Neural cell (in vitro differentiated cells): ENCODE results near the gene BABAM2. TPM values are rescaled to one million over a fixed set of nuclear protein-coding genes. Genes with fewer than 3 reads are reported as not detected.

Experiments
- H2AFZ ChIP-seq: fragments of 200-600, 300-800 bp; sonication (generic), shearing (Covaris generic); 2 replicates; pipeline ENCODE4 v1.6.0; 2014; ENCODE audit warnings: low read depth, mild to moderate bottlenecking, antibody characterized with exemption, low read length, moderate library complexity
- H3F3A ChIP-seq: fragments of 200-600 bp; shearing (Covaris generic); 2 replicates; pipeline ENCODE4 v1.6.1; 2016; ENCODE audit warnings: mild to moderate bottlenecking, moderate library complexity, mixed read lengths, antibody characterized with exemption, low read length; ENCODE audit not compliant: insufficient read depth, poor library complexity, severe bottlenecking
- H3K27ac ChIP-seq: fragments of 200-600, 300-800 bp; sonication (generic), shearing (Covaris generic); 2 replicates; pipeline ENCODE4 v1.5.1; 2014; ENCODE audit warnings: mild to moderate bottlenecking, low read length, moderate library complexity
- H3K27me3 ChIP-seq: fragments of 300-800, 200-600 bp; sonication (generic), shearing (Covaris generic); 2 replicates; pipeline ENCODE4 v1.6.0; 2014; ENCODE audit warnings: mild to moderate bottlenecking, low read depth, low read length, moderate library complexity; ENCODE audit not compliant: insufficient read depth
- H3K36me3 ChIP-seq: fragments of 300-800, 200-600 bp; sonication (generic), shearing (Covaris generic); 2 replicates; pipeline ENCODE4 v1.5.1; 2014; ENCODE audit warnings: mild to moderate bottlenecking, antibody characterized with exemption, low read length, moderate library complexity; ENCODE audit not compliant: insufficient read depth
- H3K4me2 ChIP-seq: fragments of 300-800, 200-600 bp; sonication (generic), shearing (Covaris generic); 2 replicates; pipeline ENCODE4 v1.6.0; 2014; ENCODE audit warnings: mild to moderate bottlenecking, low read length
- H3K4me3 ChIP-seq: fragments of 300-800, 200-600 bp; sonication (generic), shearing (Covaris generic); 2 replicates; pipeline ENCODE4 v1.5.1; 2014; ENCODE audit warnings: mild to moderate bottlenecking, low read length, moderate library complexity
- H3K79me2 ChIP-seq: fragments of 200-600 bp; shearing (Covaris generic); replicated peaks from 2 replicates; pipeline ENCODE4 v1.6.0; 2014; ENCODE audit warnings: mild to moderate bottlenecking, low read length, moderate library complexity; ENCODE audit not compliant: insufficient read depth
- H3K9ac ChIP-seq: fragments of 300-800, 200-600 bp; sonication (generic), shearing (Covaris generic); 2 replicates; pipeline ENCODE4 v1.6.1; 2016; ENCODE audit warnings: mild to moderate bottlenecking, low read length, mixed read lengths
- H3K9me2 ChIP-seq: fragments of 200-600 bp; shearing (Covaris generic); 2 replicates; pipeline ENCODE4 v1.6.1; 2016; ENCODE audit warnings: mild to moderate bottlenecking, low read length, mixed read lengths; ENCODE audit not compliant: insufficient read depth
- H3K9me3 ChIP-seq: fragments of 200-600, 300-800 bp; sonication (generic), shearing (Covaris generic); 2 replicates; pipeline ENCODE4 v1.6.1; 2016; ENCODE audit warnings: mild to moderate bottlenecking, mixed run types, low read length, moderate library complexity, mixed read lengths
- H4K20me1 ChIP-seq: fragments of 200-600 bp; shearing (Covaris generic); 2 replicates; pipeline ENCODE4 v1.6.1; 2016; ENCODE audit warnings: mild to moderate bottlenecking, mixed run types; ENCODE audit not compliant: insufficient read depth
- EP300 ChIP-seq: fragments of 450-650 bp; conservative IDR thresholded peaks from 2 replicates; pipeline ENCODE4 v1.6.1; 2014; ENCODE audit warnings: antibody characterized with exemption, mild to moderate bottlenecking, moderate library complexity; ENCODE audit not compliant: poor library complexity, severe bottlenecking
- EZH2 ChIP-seq: fragments of 200-600, 300-800 bp; shearing (Covaris generic), sonication (generic); IDR thresholded peaks from 2 replicates; pipeline ENCODE4 v1.6.1; 2014; ENCODE audit warnings: antibody characterized with exemption, low read length, borderline replicate concordance, mild to moderate bottlenecking; ENCODE audit not compliant: insufficient read depth, poor library complexity, severe bottlenecking
- MXI1 ChIP-seq: fragments of 450-650 bp; conservative IDR thresholded peaks from 2 replicates; pipeline ENCODE4 v1.6.1; 2014; ENCODE audit warnings: antibody characterized with exemption, mild to moderate bottlenecking; ENCODE audit not compliant: poor library complexity, severe bottlenecking
- POLR2AphosphoS5 ChIP-seq: IDR thresholded peaks from 2 replicates; pipeline ENCODE4 v1.6.1; 2012
- RAD21 ChIP-seq: fragments of 450-650 bp; conservative IDR thresholded peaks from 2 replicates; pipeline ENCODE4 v1.6.1; 2014; ENCODE audit warnings: antibody characterized with exemption, mild to moderate bottlenecking, moderate library complexity
- SMC3 ChIP-seq: fragments of 450-650 bp; conservative IDR thresholded peaks from 2 replicates; pipeline ENCODE4 v1.6.1; 2014; ENCODE audit warnings: antibody characterized with exemption, mild to moderate bottlenecking, moderate library complexity; ENCODE audit not compliant: poor library complexity
- TAF1 ChIP-seq: IDR thresholded peaks from 2 replicates; pipeline ENCODE4 v1.6.1; 2012; ENCODE audit warnings: low read depth
- polyA plus RNA-seq: library from polyadenylated mRNA; depleted of rRNA; stranded (reverse); fragments of >200 nt; gene quantifications from 2 replicates; pipeline ENCODE4 v1.2.3, GENCODE V29; 2014
- TF ChIP-seq, protein P1 (sequence below): fragments of 450-650 bp; IDR thresholded peaks from 2 replicates; pipeline ENCODE4 v1.5.1; 2014; ENCODE audit warnings: antibody characterized with exemption, mild to moderate bottlenecking, moderate library complexity; ENCODE audit not compliant: poor library complexity, severe bottlenecking
- TF ChIP-seq, protein P2 (sequence below): IDR thresholded peaks from 2 replicates; pipeline ENCODE4 v1.6.1; 2012; ENCODE audit warnings: borderline replicate concordance

BABAM2 gene
- polyA plus RNA-seq, 1 donor from 2014 or later, result 15.3 TPM

GRCh38 chr2:27946530-27947060, 56.1 kb downstream of the BABAM2 start:
- no peak overlapping the region for H3K4me3 ChIP-seq
- no peaks in the 10 kb centered on the region for H3F3A ChIP-seq
- no peak overlapping the region for H2AFZ ChIP-seq
- no peaks in the 10 kb centered on the region for H3K79me2 ChIP-seq
- H3K27me3 ChIP-seq, result no peaks in the 10 kb centered on the region
- H3K9ac ChIP-seq, result no peak overlapping the region
- no peaks in the 10 kb centered on the region for H4K20me1 ChIP-seq
- no peak overlapping the region for H3K4me2 ChIP-seq
- H3K9me3 ChIP-seq, result no peaks in the 10 kb centered on the region
- H3K9me2 ChIP-seq, result no peaks in the 10 kb centered on the region
- H3K27ac ChIP-seq, result no peak overlapping the region
- TF ChIP-seq MXI1, result no peak
- TF ChIP-seq TAF1, result no peak
- TF ChIP-seq POLR2AphosphoS5, result no peak
- TF ChIP-seq, protein P1, sequence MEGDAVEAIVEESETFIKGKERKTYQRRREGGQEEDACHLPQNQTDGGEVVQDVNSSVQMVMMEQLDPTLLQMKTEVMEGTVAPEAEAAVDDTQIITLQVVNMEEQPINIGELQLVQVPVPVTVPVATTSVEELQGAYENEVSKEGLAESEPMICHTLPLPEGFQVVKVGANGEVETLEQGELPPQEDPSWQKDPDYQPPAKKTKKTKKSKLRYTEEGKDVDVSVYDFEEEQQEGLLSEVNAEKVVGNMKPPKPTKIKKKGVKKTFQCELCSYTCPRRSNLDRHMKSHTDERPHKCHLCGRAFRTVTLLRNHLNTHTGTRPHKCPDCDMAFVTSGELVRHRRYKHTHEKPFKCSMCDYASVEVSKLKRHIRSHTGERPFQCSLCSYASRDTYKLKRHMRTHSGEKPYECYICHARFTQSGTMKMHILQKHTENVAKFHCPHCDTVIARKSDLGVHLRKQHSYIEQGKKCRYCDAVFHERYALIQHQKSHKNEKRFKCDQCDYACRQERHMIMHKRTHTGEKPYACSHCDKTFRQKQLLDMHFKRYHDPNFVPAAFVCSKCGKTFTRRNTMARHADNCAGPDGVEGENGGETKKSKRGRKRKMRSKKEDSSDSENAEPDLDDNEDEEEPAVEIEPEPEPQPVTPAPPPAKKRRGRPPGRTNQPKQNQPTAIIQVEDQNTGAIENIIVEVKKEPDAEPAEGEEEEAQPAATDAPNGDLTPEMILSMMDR, result no peak
- TF ChIP-seq, protein P2, sequence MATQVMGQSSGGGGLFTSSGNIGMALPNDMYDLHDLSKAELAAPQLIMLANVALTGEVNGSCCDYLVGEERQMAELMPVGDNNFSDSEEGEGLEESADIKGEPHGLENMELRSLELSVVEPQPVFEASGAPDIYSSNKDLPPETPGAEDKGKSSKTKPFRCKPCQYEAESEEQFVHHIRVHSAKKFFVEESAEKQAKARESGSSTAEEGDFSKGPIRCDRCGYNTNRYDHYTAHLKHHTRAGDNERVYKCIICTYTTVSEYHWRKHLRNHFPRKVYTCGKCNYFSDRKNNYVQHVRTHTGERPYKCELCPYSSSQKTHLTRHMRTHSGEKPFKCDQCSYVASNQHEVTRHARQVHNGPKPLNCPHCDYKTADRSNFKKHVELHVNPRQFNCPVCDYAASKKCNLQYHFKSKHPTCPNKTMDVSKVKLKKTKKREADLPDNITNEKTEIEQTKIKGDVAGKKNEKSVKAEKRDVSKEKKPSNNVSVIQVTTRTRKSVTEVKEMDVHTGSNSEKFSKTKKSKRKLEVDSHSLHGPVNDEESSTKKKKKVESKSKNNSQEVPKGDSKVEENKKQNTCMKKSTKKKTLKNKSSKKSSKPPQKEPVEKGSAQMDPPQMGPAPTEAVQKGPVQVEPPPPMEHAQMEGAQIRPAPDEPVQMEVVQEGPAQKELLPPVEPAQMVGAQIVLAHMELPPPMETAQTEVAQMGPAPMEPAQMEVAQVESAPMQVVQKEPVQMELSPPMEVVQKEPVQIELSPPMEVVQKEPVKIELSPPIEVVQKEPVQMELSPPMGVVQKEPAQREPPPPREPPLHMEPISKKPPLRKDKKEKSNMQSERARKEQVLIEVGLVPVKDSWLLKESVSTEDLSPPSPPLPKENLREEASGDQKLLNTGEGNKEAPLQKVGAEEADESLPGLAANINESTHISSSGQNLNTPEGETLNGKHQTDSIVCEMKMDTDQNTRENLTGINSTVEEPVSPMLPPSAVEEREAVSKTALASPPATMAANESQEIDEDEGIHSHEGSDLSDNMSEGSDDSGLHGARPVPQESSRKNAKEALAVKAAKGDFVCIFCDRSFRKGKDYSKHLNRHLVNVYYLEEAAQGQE, result no peak
- no peak for TF ChIP-seq EP300
- no peak for TF ChIP-seq EZH2
- TF ChIP-seq RAD21, result no peak
- TF ChIP-seq SMC3, result no peak
- H3K36me3 ChIP-seq, result no peaks in the 10 kb centered on the region

DNA sequence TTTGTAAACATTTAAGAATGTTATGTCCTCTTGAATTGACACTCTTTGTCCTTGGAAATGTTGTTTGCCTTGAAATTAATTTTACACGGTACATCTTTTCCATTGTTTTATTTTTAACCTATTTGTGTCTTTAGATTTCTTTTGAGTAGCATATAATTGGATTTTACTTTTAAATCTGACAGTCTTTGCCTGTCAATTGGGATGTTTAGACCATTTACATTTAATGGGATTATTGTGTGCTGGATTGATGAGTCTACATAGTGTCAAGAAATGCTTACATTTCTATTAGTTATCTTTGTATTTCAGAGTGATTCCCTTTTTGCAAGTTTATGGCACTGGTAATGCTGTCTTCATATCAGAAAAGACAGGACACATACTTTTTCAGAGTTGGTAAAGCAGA, 61.5 kb downstream of the BABAM2 start:
- Histone ChIP-seq H3K9me2 (no peaks in the 10 kb centered on the region), H3F3A (no peaks in the 10 kb centered on the region), H3K4me3 (no peak overlapping the region), H4K20me1 (no peaks in the 10 kb centered on the region), H3K4me2 (no peak overlapping the region), H3K9ac (no peak overlapping the region), H3K36me3 (no peaks in the 10 kb centered on the region), H2AFZ (no peak overlapping the region), H3K27me3 (no peaks in the 10 kb centered on the region), H3K79me2 (no peaks in the 10 kb centered on the region), H3K9me3 (no peaks in the 10 kb centered on the region), H3K27ac (no peak overlapping the region)
- TF ChIP-seq RAD21 (no peak), MXI1 (no peak), EZH2 (no peak), SMC3 (no peak), EP300 (no peak), POLR2AphosphoS5 (no peak), TAF1 (no peak)
- TF ChIP-seq, protein P2, result no peak
- TF ChIP-seq, protein P1, result no peak
